Trophoblast cell (in vitro differentiated cells and primary cell): ENCODE data around the gene KCNJ18.
"Not testable (repeated sequence)": the region's sequence is repeated elsewhere in the genome, so short reads cannot be mapped to it uniquely, and the experiment has no call there.

Experiments
- DNase-seq, 2 donors: peaks; one replicate each; pipeline ENCODE4 v3.0.0-alpha.2; 2016
- H2AFZ ChIP-seq: 2 replicates; pipeline ENCODE4 v1.6.1; 2013; ENCODE audit warnings: low read length, moderate library complexity, mild to moderate bottlenecking; ENCODE audit not compliant: insufficient read depth, poor library complexity
- H2AK5ac ChIP-seq: 2 replicates; pipeline ENCODE4 v1.6.1; 2013; ENCODE audit warnings: mild to moderate bottlenecking, low read length
- H2BK120ac ChIP-seq: 2 replicates; pipeline ENCODE4 v1.6.1; 2013; ENCODE audit warnings: low read length, mild to moderate bottlenecking, moderate library complexity; ENCODE audit not compliant: insufficient read depth, poor library complexity
- H2BK12ac ChIP-seq: 2 replicates; pipeline ENCODE4 v1.6.1; 2013; ENCODE audit warnings: mild to moderate bottlenecking, low read length, moderate library complexity
- H2BK5ac ChIP-seq: 2 replicates; pipeline ENCODE4 v1.6.1; 2013; ENCODE audit warnings: low read length, low read depth, moderate library complexity, mild to moderate bottlenecking; ENCODE audit not compliant: poor library complexity
- H3K14ac ChIP-seq: 2 replicates; pipeline ENCODE4 v1.6.1; 2013; ENCODE audit warnings: mild to moderate bottlenecking, low read length
- H3K18ac ChIP-seq: 2 replicates; pipeline ENCODE4 v1.6.1; 2013; ENCODE audit warnings: mild to moderate bottlenecking, low read length
- H3K23ac ChIP-seq: 2 replicates; pipeline ENCODE4 v1.6.1; 2013; ENCODE audit warnings: low read length
- H3K27ac ChIP-seq: 2 replicates; pipeline ENCODE4 v1.5.1; 2013; ENCODE audit warnings: low read depth, mild to moderate bottlenecking, inconsistent platforms, low read length, moderate library complexity
- H3K27me3 ChIP-seq: 2 replicates; pipeline ENCODE4 v1.6.1; 2013; ENCODE audit warnings: inconsistent platforms, mild to moderate bottlenecking, low read length, moderate library complexity; ENCODE audit not compliant: insufficient read depth
- H3K36me3 ChIP-seq, 2 experiments: 1 replicate in 1 of 2; 2 replicates in 1 of 2; pipeline ENCODE4 v1.6.1; 2013; ENCODE audit warnings: low read length in 2 of 2, mild to moderate bottlenecking in 2 of 2, moderate library complexity in 1 of 2; ENCODE audit not compliant: insufficient read depth in 2 of 2, control insufficient read depth in 1 of 2
- H3K4ac ChIP-seq: 2 replicates; pipeline ENCODE4 v1.6.1; 2013; ENCODE audit warnings: low read depth, mild to moderate bottlenecking, low read length, moderate library complexity
- H3K4me1 ChIP-seq, 2 experiments: 1 replicate in 1 of 2; 2 replicates in 1 of 2; pipeline ENCODE4 v1.6.1; 2013; ENCODE audit warnings: low read length in 2 of 2, mild to moderate bottlenecking in 2 of 2, moderate library complexity in 1 of 2; ENCODE audit not compliant: insufficient read depth in 2 of 2, control insufficient read depth in 1 of 2
- H3K4me2 ChIP-seq: 2 replicates; pipeline ENCODE4 v1.6.1; 2013; ENCODE audit warnings: inconsistent platforms, mild to moderate bottlenecking, low read length, moderate library complexity
- H3K4me3 ChIP-seq: 2 replicates; pipeline ENCODE4 v1.5.1; 2013; ENCODE audit warnings: mild to moderate bottlenecking, low read depth, low read length, inconsistent platforms
- H3K79me1 ChIP-seq: one replicate; pipeline ENCODE4 v1.6.1; 2013; ENCODE audit warnings: low read length
- H3K79me2 ChIP-seq: 2 replicates; pipeline ENCODE4 v1.6.1; 2013; ENCODE audit warnings: low read length, mild to moderate bottlenecking; ENCODE audit not compliant: control insufficient read depth, insufficient read depth, poor library complexity
- H3K9ac ChIP-seq: 2 replicates; pipeline ENCODE4 v1.6.1; 2013; ENCODE audit warnings: mild to moderate bottlenecking, low read length
- H3K9me3 ChIP-seq: 2 replicates; pipeline ENCODE4 v1.6.1; 2013; ENCODE audit warnings: low read depth, mild to moderate bottlenecking, control low read depth, inconsistent platforms, low read length; ENCODE audit not compliant: insufficient read depth
- H4K12ac ChIP-seq: 2 replicates; pipeline ENCODE4 v1.6.1; 2013; ENCODE audit warnings: low read depth, mild to moderate bottlenecking, low read length, moderate library complexity
- H4K8ac ChIP-seq: 2 replicates; pipeline ENCODE4 v1.6.1; 2013; ENCODE audit warnings: low read depth, mild to moderate bottlenecking, low read length, moderate library complexity
- H4K91ac ChIP-seq: one replicate; pipeline ENCODE4 v1.6.1; 2013; ENCODE audit warnings: low read depth, mild to moderate bottlenecking, low read length, moderate library complexity
- WGBS: extraction: QIAGEN DNeasy Blood & Tissue Kit; methylation state at CpG from one replicate; pipeline ENCODE4 v1.1.7; 2013; ENCODE audit warnings: missing lambda C conversion rate; ENCODE audit not compliant: insufficient read length, insufficient coverage; ENCODE audit errors: extremely low coverage; 5-methylcytosine and 5-hydroxymethylcytosine counted together

KCNJ18 gene

GRCh38 chr17:21666711-21667412 is 25.5 kb upstream of the KCNJ18 start:
- H2AFZ ChIP-seq, H3K9ac ChIP-seq, H4K12ac ChIP-seq, H3K4me1 ChIP-seq, H3K14ac ChIP-seq, H2BK120ac ChIP-seq, H3K18ac ChIP-seq, H4K91ac ChIP-seq, H3K79me1 ChIP-seq, H4K8ac ChIP-seq, H3K4ac ChIP-seq, H2AK5ac ChIP-seq, H3K27me3 ChIP-seq, DNase-seq, H3K27ac ChIP-seq, H3K4me2 ChIP-seq, H2BK12ac ChIP-seq, H3K79me2 ChIP-seq, H3K36me3 ChIP-seq, H2BK5ac ChIP-seq, H3K23ac ChIP-seq: not testable (repeated sequence)
- Histone ChIP-seq H3K4me3 (peak overlapping the region; percentile 14), H3K9me3 (peaks cover 42% of the 10 kb centered on the region)
- no CpG with 5 or more reads among the region's 3 CpGs for WGBS

GRCh38 chr17:21667413-21668117 is 24.8 kb upstream of the KCNJ18 start:
- not testable (repeated sequence) for H2AFZ ChIP-seq, H2AK5ac ChIP-seq, H3K79me1 ChIP-seq, H3K79me2 ChIP-seq, H4K12ac ChIP-seq, H3K23ac ChIP-seq, H3K14ac ChIP-seq, H4K91ac ChIP-seq, H3K4ac ChIP-seq, H3K27me3 ChIP-seq, H3K4me2 ChIP-seq, H3K4me3 ChIP-seq, H3K9ac ChIP-seq, H3K18ac ChIP-seq, H2BK120ac ChIP-seq, H3K36me3 ChIP-seq, H3K27ac ChIP-seq, DNase-seq, H3K4me1 ChIP-seq, H4K8ac ChIP-seq, H2BK12ac ChIP-seq, H2BK5ac ChIP-seq
- H3K9me3 ChIP-seq, result peaks cover 42% of the 10 kb centered on the region
- WGBS, result no CpG with 5 or more reads among the region's 7 CpGs

- DNase-seq, H3K9ac ChIP-seq, H3K27me3 ChIP-seq, H3K79me1 ChIP-seq, H3K4me1 ChIP-seq, H2BK120ac ChIP-seq, H3K4ac ChIP-seq, H3K36me3 ChIP-seq, H2BK12ac ChIP-seq, H3K27ac ChIP-seq, H3K14ac ChIP-seq, H3K4me2 ChIP-seq, H2AFZ ChIP-seq, H4K8ac ChIP-seq, H3K18ac ChIP-seq, H2BK5ac ChIP-seq, H3K4me3 ChIP-seq, H4K12ac ChIP-seq, H3K23ac ChIP-seq, H4K91ac ChIP-seq, H3K79me2 ChIP-seq, H2AK5ac ChIP-seq: not testable (repeated sequence)
- peaks cover 41% of the 10 kb centered on the region for H3K9me3 ChIP-seq
- WGBS, result no CpG with 5 or more reads among the region's 3 CpGs
Measured at GRCh38 chr17:21668118-21668488, 24.2 kb upstream of the KCNJ18 start.

- H3K18ac ChIP-seq, H2BK120ac ChIP-seq, H3K4me1 ChIP-seq, H3K23ac ChIP-seq, H3K4ac ChIP-seq, H2BK12ac ChIP-seq, H4K12ac ChIP-seq, H3K9ac ChIP-seq, H2AK5ac ChIP-seq, H3K4me3 ChIP-seq, H4K91ac ChIP-seq, H3K14ac ChIP-seq, H3K4me2 ChIP-seq, DNase-seq, H3K79me1 ChIP-seq, H3K27me3 ChIP-seq, H2AFZ ChIP-seq, H3K79me2 ChIP-seq, H3K36me3 ChIP-seq, H4K8ac ChIP-seq, H3K27ac ChIP-seq, H2BK5ac ChIP-seq: not testable (repeated sequence)
- H3K9me3 ChIP-seq, result peaks cover 46% of the 10 kb centered on the region
- no CpG with 5 or more reads among the region's 13 CpGs for WGBS
Measured at GRCh38 chr17:21668746-21669508, 23.4 kb upstream of the KCNJ18 start.
